ENCODE results near the gene MINAR1. TPM values are rescaled to one million over a fixed set of nuclear protein-coding genes. Genes with fewer than 3 reads are reported as not detected.

Gene MINAR1
- total and polyA plus RNA-seq, 9 donors: 0.12 to 0.62 (median 0.23) TPM

DNA sequence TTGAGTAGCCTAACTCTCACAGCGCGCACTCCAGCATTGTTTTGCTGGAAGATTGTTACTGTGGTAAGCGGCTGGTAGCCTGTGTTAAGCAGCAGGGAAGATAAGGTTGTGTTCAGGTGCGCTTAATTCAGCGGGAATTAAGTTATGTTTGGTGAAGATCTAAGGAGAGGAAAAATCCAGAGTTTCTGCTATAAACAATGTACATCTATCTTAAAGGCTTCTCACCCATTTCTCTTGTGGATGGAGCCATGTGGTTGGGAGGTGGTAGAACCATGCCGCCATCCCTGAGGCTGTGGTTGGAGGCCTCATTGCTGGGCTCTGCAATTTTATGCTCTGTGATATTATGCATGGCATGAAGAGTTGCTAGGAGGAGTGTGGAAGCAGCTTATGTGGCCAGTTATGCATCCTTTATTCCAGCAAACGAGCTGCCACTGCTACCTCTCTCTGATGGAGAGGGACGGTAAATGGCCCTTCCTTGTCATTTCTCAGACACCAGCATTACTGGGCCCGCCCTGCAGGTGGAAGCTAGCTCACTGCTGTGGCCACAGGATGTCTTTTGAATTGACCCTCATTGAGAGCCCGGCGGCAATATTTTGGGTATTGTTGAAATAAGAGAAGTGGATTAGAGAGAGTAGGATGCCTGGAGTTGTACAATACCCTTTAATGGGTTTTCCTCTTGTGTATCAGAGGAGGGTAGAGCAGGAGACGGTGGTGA, 1.3 kb downstream of the MINAR1 start:
- Histone ChIP-seq H3K4me1 (ENCODE audit: insufficient read depth) (peaks cover 2% of the 10 kb centered on the region), H3K9me3 (no peaks in the 10 kb centered on the region), H3K27ac (no peak overlapping the region), H3K4me3 (no peak overlapping the region), H3K36me3 (no peaks in the 10 kb centered on the region), H3K27me3 (no peaks in the 10 kb centered on the region)
- intact Hi-C loops (cut with DNase I): no loop called here
- WGBS, 3 donors: 49 to 59% (median 54%) methylated on average over 12 of the region's 12 CpGs
- TF ChIP-seq EP300 (IDR thresholded peaks at IDR 0.05) (no peak), POLR2A (IDR thresholded peaks at IDR 0.05) (no peak)
- TF ChIP-seq, protein P1, sequence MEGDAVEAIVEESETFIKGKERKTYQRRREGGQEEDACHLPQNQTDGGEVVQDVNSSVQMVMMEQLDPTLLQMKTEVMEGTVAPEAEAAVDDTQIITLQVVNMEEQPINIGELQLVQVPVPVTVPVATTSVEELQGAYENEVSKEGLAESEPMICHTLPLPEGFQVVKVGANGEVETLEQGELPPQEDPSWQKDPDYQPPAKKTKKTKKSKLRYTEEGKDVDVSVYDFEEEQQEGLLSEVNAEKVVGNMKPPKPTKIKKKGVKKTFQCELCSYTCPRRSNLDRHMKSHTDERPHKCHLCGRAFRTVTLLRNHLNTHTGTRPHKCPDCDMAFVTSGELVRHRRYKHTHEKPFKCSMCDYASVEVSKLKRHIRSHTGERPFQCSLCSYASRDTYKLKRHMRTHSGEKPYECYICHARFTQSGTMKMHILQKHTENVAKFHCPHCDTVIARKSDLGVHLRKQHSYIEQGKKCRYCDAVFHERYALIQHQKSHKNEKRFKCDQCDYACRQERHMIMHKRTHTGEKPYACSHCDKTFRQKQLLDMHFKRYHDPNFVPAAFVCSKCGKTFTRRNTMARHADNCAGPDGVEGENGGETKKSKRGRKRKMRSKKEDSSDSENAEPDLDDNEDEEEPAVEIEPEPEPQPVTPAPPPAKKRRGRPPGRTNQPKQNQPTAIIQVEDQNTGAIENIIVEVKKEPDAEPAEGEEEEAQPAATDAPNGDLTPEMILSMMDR (IDR thresholded peaks at IDR 0.05): no peak
- no peak for DNase-seq

GRCh38 chr15:79434361-79434760, 2.2 kb downstream of the MINAR1 start:
- Histone ChIP-seq H3K27ac (no peak overlapping the region), H3K4me1 (ENCODE audit: insufficient read depth) (peaks cover 2% of the 10 kb centered on the region), H3K27me3 (no peaks in the 10 kb centered on the region), H3K36me3 (no peaks in the 10 kb centered on the region), H3K9me3 (no peaks in the 10 kb centered on the region), H3K4me3 (no peak overlapping the region)
- TF ChIP-seq, protein P1 (IDR thresholded peaks at IDR 0.05): no peak
- TF ChIP-seq EP300 (IDR thresholded peaks at IDR 0.05): no peak
- TF ChIP-seq POLR2A (IDR thresholded peaks at IDR 0.05): no peak
- no peak for DNase-seq
- intact Hi-C loops (cut with DNase I): no loop called here
- 58 to 76% (median 59%) methylated on average over 3 of the region's 3 CpGs for WGBS, 3 donors

DNA sequence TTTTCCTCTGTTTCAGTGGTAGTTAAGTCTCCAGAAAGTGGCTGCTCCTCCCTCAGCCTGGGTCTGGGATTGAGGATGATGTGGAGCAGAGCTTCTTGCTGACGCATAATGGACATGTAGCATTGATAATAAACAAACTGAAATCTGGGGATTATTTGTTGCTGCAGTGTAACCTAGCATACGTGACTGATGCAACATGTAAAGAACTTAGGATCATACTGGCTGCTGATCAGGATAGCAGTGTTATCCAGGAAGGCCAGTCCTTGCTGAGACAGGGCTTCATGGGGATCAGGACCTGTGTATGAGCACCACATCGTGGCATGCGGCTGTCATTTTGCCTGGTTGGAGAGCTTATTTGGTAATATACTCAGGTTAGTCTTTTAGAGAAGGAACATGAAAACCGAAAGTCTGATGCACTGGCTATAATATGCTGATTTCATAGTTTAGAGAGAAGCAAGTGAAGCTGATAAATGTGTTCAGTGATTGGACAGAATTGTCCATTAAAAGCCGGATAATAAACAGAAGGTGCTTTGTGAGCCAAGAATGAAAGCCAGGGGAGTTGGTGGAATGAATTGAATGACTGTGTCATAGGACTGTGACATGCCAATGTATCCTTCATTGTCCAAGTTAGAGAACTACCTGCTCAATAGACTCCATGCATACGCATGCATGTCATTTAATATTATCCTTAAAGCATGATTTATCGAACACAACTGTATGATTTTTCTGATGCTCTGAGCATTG, 4.1 kb downstream of the MINAR1 start:
- Histone ChIP-seq H3K4me3 (no peak overlapping the region), H3K9me3 (no peaks in the 10 kb centered on the region), H3K4me1 (ENCODE audit: insufficient read depth) (peaks cover 2% of the 10 kb centered on the region), H3K27ac (no peak overlapping the region), H3K27me3 (no peaks in the 10 kb centered on the region), H3K36me3 (no peaks in the 10 kb centered on the region)
- DNase-seq: no peak
- TF ChIP-seq POLR2A (IDR thresholded peaks at IDR 0.05) (no peak), EP300 (IDR thresholded peaks at IDR 0.05) (no peak)
- TF ChIP-seq, protein P1 (IDR thresholded peaks at IDR 0.05): no peak
- WGBS, 3 donors: 78 to 90% (median 82%) methylated on average over 8 of the region's 8 CpGs
- intact Hi-C loops (cut with DNase I): no loop called here

- H3K9me3 ChIP-seq: no peaks in the 10 kb centered on the region
- H3K4me1 ChIP-seq (ENCODE audit: insufficient read depth): no peaks in the 10 kb centered on the region
- intact Hi-C loops (cut with DNase I): no loop called here
- 94 to 96% methylated on average over 2 of the region's 2 CpGs; no CpG with 5 or more reads in 1 of the 3 donors for WGBS, 3 donors
- TF ChIP-seq POLR2A (IDR thresholded peaks at IDR 0.05) (no peak), EP300 (IDR thresholded peaks at IDR 0.05) (no peak)
- TF ChIP-seq, protein P1 (IDR thresholded peaks at IDR 0.05): no peak
- no peak for DNase-seq
- no peaks in the 10 kb centered on the region for H3K27me3 ChIP-seq
- no peak overlapping the region for H3K27ac ChIP-seq
- no peaks in the 10 kb centered on the region for H3K36me3 ChIP-seq
- H3K4me3 ChIP-seq: no peak overlapping the region
Observed at GRCh38 chr15:79437275-79438000, 5.3 kb downstream of the MINAR1 start.

Measured in ovary (tissue), 9 donors.